ENCODE measurements around the gene KIFC1. TPM values are rescaled to one million over a fixed set of nuclear protein-coding genes. Genes with fewer than 3 reads are reported as not detected.

Gene KIFC1
- total RNA-seq, 1 experiment from 2014 or later = 73.8 TPM

DNA sequence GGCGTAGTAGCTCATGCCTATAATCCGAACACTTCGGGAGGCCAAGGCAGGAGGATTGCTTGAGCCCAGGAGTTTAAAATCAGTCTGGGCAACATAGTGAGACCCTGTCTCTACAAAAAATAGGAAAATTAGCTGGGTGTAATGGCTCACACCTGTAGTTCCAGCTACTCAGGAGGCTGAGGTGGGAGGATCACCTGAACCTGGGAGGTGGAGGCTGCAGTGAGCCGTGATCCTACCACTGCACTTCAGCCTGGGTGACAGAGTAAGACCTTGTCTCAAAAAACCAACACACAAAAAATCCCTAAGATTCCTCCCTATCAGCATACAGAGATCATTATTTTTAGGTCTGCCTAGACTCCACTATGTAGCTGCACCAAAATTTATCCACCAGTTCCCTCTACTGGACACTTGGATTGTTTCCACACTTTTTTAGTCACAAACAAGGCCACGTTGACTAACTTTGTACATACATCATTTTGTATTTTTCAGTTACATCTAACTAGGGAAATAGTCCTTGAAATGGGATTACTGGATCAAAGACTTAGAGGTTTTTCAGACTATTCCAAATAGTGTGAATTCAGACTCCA is 15.6 kb downstream of the KIFC1 start:
- Histone ChIP-seq H3K18ac (ENCODE audit: insufficient read length, low read depth, low read length) (no peak overlapping the region), H3K27ac (ENCODE audit: insufficient read length, low read depth, low read length) (no peak overlapping the region), H4K5ac (ENCODE audit: insufficient read length, low read depth, low read length) (no peak overlapping the region), H3K4ac (ENCODE audit: low read depth, low read length) (no peak overlapping the region), H3T11ph (ENCODE audit: low read length) (no peak overlapping the region), H2BK20ac (ENCODE audit: low read depth, low read length, poor library complexity, severe bottlenecking) (no peak overlapping the region), H3K4me1 (ENCODE audit: insufficient read depth, low read length) (no peaks in the 10 kb centered on the region), H3K23ac (ENCODE audit: insufficient read length, low read depth, low read length) (no peak overlapping the region), H3K27me3 (ENCODE audit: insufficient read depth, low read length) (no peaks in the 10 kb centered on the region), H2BK15ac (ENCODE audit: low read depth, low read length) (no peak overlapping the region), H3K9ac (ENCODE audit: extremely low read depth, insufficient read length, low read length) (no peak overlapping the region), H3K56ac (ENCODE audit: insufficient read length, low read depth, low read length) (no peak overlapping the region), H3K79me1 (ENCODE audit: insufficient read depth, low read depth, low read length, poor library complexity, severe bottlenecking) (no peaks in the 10 kb centered on the region), H2BK12ac (ENCODE audit: insufficient read length, low read depth, low read length) (no peak overlapping the region), H2BK120ac (ENCODE audit: low read depth, low read length, poor library complexity, severe bottlenecking) (no peak overlapping the region), H3K79me2 (ENCODE audit: insufficient read depth, low read length) (no peaks in the 10 kb centered on the region), H3K9me3 (ENCODE audit: control insufficient read depth, low read depth, low read length) (no peaks in the 10 kb centered on the region), H3K14ac (ENCODE audit: insufficient read depth, low read length) (no peak overlapping the region), H3K4me2 (ENCODE audit: insufficient read depth, insufficient read length, low read length) (no peak overlapping the region), H3K23me2 (ENCODE audit: insufficient read length, low read depth, low read length, poor library complexity, severe bottlenecking) (peaks cover 10% of the 10 kb centered on the region), H2AFZ (ENCODE audit: low read length) (no peak overlapping the region), H2BK5ac (ENCODE audit: insufficient read length, low read length) (no peak overlapping the region), H4K91ac (ENCODE audit: insufficient read length, low read depth, low read length) (no peak overlapping the region), H4K20me1 (ENCODE audit: control insufficient read depth, insufficient read depth, insufficient read length) (no peaks in the 10 kb centered on the region), H2AK5ac (ENCODE audit: insufficient read length, low read length) (no peak overlapping the region), H4K8ac (replicated peaks; ENCODE audit: insufficient read length, low read depth, low read length) (no peak overlapping the region)
- Mint-ChIP-seq H3K4me1 (peaks cover 13 to 19% of the 10 kb centered on the region in 2 experiments), H3K36me3 (ENCODE audit: insufficient read depth in 1 of 3, low read depth in 3 of 3) (peaks cover 30 to 65% (median 64%) of the 10 kb centered on the region in 3 experiments; a peak in 6 of 7 replicates), H3K27ac (peak overlapping the region in 1 of 3 experiments; percentile 34; a peak in 1 of 7 replicates), H3K27me3 (ENCODE audit: low read depth) (no peaks in the 10 kb centered on the region; the same call in 1 of the 2 replicates), H3K4me3 (no peak overlapping the region), H3K9me3 (no peaks in the 10 kb centered on the region; a peak in 1 of 5 replicates)
- TF ChIP-seq, protein P1, sequence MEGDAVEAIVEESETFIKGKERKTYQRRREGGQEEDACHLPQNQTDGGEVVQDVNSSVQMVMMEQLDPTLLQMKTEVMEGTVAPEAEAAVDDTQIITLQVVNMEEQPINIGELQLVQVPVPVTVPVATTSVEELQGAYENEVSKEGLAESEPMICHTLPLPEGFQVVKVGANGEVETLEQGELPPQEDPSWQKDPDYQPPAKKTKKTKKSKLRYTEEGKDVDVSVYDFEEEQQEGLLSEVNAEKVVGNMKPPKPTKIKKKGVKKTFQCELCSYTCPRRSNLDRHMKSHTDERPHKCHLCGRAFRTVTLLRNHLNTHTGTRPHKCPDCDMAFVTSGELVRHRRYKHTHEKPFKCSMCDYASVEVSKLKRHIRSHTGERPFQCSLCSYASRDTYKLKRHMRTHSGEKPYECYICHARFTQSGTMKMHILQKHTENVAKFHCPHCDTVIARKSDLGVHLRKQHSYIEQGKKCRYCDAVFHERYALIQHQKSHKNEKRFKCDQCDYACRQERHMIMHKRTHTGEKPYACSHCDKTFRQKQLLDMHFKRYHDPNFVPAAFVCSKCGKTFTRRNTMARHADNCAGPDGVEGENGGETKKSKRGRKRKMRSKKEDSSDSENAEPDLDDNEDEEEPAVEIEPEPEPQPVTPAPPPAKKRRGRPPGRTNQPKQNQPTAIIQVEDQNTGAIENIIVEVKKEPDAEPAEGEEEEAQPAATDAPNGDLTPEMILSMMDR (conservative IDR thresholded peaks at IDR 0.05) = peak; percentile 24; the same call in 1 of the 3 replicates
- no peak for DNase-seq
- WGBS (ENCODE audit: extremely low coverage, insufficient read length, low lambda C conversion rate) = no CpG with 5 or more reads among the region's 5 CpGs
